GDM1 (cell line): ENCODE measurements around the gene ZNF791.
"Not testable (repeated sequence)": the region's sequence is repeated elsewhere in the genome, so short reads cannot be mapped to it uniquely, and the experiment has no call there.

Experiments
- DNase-seq: peaks from one replicate; lab custom pipeline; 2025; lab: John Stamatoyannopoulos, UW

The ZNF791 gene

DNA sequence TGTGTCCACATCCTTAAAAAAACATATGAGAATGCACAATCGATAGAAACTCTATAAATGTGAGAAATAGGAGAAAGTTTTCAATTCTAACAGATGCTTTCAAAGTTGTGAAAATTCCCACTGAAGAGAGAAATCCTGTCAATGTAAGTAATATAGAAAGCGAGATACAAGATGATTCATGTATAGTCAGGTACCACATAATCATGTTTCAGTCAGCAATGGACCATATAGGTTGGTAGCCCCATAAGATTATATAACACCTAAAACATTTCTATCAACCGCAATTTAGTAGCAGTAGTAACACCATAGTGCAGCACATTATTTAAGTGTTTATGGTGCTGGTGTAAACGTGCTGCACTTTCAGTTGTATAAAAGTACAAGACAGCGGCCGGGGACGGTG, 18.5 kb downstream of the ZNF791 start:
- DNase-seq: no peak

DNA sequence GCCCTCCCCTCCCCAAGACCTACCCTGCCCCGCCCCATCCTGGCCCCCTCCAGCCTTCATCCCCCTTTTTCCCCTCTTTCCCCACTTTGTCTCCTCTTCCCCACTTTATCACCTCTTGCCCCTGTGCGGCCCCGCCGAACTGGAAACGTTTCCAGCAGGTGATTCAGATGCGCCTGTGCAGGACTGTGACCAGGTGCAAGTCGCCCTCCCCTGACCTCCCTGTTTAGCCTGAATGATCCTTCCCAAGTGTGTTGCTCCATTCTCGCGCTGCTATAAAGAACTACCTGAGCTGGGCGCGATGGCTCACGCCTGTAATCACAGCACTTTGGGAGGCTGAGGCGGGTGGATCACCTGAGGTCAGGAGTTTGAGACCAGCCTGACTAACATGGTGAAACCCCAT, 25.9 kb downstream of the ZNF791 start:
- DNase-seq: no peak

DNA sequence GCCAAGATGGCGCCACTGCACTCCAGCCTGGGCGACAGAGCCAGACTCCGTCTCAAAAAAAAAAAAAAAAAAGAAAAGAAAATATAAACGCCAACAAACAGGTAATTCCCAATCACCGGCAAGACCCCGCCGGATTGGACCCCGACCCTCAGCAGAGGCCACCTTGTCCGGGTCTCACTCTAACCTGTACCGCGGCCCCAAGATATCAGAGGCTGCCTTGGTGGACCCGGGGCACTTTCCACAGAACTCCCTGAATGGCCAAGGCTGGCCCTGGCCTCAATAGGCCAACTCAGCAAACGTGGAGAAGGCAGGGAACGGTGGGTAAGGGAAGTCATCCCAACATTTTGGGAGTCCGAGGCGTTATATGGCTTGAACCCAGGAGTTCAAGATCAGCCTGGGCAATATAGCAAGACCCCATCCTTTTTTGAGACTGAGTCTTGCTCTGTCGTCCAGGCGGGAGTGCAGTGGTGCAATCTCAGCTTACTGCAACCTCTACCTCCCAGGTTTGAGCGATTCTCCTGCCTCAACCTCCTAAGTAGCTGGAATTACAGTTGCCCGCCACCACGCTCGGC, 28.0 kb downstream of the ZNF791 start:
- DNase-seq: no peak

DNA sequence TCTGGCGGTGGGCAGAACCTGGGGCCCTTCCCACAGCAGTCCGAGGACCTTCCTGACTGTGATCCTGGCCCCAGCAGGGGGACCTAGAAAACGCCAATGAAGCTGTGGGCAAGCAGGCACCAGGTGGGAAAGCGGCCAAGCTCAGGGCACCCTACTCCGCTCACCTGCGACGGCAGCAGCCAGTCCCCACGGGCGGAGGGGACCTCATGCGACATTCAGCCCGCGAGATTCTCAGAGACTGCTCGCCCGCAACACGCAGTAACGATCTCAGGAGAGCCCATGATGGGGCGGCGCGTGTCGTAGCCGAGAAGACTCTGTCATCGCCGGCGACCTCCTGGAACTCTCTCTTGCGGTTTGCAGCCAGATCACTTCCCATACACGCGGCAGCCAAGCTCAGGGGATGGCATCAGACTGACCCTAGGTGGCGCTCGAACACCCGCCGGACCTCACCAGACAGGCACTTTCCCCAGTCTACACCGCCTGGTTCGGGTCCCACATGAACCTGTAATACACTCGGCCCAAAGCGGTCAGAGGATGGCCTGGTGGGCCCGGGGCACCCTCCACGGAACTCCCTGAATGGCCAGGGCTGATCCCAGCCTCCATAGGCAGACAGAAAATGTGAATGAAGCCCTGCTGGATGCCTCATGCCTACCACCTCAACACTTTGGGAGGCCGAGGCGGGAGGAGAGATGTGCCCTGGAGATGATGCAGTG, 29.3 kb downstream of the ZNF791 start:
- DNase-seq: peak; percentile 80

DNA sequence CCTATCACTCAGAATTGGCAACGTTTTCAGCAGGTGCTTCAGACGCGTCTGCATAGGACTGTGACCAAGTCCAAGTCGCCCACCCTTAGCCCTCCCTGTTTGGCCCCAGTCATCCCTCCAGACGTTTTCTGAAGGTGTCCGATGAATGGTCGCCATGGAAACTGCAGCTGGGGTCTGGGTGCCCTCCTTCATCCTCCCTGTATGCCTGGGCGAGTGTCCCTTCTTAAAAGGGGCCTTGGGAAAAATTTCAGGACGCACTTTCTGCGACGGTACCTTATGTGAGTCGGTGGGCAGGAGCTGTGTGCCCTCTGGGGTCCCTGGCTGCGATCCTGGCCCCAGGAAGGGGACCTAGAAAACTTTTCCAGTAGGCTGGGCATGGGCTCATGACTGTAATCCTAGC, 30.7 kb downstream of the ZNF791 start:
- no peak for DNase-seq

DNA sequence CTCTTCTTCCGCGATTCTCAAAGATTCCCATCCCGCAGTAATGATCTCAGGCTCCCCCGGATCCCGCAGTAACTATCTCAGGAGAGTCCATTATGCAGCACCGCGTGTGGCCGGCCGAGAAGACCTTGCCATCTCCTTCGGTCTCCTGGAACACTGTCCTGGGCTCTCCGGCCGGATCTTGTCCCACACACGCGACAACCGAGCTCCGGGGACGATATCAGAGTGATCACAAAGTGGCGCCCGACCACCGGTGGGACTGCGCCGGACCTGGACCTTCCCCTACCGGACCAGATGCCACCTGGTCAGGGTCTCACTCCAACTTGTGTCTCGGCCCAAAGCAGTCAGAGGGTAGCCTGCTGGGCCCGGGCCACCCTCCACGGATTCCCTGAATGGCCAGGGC, 31.8 kb downstream of the ZNF791 start:
- DNase-seq: no peak

DNA sequence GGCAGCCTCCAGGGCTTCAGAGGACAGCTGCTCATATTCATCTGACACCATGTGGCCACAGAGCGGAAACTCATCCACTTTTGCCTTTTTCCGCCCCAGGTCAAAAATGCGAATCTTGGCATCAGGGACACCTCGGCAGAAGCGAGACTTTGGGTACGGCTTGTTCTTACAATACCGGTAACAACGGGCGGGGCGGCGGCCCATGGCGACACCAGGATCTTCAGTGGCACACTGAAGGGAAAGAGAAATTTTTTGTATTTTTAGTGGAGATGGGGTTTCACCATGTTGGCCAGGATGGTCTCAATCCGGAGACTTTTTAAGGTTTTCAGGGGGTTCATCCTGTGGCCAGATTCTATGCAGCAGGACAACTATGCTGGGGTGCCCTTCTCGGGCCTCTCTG, 33.0 kb downstream of the ZNF791 start:
- not testable (repeated sequence) for DNase-seq

DNA sequence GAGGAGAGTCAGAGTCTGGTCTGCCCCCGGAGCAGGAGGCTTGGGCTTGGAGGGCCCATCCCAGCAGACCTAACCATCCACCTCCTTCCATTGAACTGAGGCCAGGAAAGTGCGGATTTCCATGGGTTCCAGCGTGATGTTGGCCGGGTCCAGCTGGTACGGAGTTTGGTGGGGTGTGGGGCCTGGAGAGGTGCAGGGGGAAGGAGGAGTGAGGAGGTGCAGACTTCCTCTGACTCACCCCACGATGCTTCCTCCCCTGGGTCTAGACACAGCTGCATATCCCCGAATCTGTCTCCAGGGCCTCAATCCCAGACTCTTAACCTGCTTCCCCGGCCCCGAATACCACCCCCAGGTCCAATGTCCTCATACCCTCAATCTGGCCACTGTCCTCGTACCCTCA, 35.8 kb downstream of the ZNF791 start:
- DNase-seq: no peak

DNA sequence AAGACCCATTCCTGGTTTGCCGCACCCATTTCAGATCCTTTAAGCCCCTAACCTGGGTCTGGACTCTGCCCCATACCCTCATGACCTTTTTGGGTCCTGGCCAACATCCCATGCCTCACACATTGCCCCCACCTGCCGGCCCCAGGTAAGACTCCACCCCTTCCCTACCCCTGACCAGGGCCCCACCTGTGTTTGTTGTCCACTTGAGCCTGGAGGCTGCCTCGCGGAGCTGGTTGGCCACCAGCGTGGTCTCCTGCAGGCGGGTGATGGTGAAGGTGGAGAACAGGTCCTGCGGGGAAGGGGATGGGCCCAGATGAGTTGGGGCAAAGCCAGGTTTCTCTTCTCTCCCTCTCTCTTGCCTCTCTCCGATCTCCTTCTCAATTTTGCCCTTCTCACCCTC, 36.3 kb downstream of the ZNF791 start:
- no peak for DNase-seq

DNA sequence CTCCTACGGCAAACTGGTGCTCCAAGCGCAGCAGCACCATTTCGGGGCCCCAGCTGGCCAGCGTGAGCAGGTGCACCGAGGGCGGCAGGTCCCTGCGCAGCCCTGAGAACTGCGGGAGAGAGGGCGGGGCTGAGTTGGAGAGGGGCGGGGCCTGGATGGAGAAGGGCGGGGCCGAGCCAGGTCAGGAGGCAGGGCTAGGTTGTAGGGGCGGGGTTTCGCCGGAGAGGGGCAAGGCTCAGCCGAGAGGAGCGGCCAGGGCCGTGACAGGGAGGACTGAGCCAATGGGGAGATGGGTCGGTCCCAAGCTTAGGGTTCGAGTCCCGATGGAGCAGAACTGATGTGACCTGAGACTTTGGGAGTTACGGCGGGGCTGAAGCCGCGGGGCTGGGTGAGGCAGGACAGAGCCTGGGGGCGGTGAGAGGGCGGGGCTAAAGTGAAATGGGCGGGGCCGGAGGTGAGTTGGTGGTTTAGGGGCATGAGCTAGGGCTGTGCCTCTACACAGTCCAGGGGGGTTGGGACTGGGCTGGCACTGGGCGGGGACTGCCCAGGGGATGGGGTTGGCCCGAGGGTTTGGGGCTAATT, 36.9 kb downstream of the ZNF791 start:
- DNase-seq: no peak

DNA sequence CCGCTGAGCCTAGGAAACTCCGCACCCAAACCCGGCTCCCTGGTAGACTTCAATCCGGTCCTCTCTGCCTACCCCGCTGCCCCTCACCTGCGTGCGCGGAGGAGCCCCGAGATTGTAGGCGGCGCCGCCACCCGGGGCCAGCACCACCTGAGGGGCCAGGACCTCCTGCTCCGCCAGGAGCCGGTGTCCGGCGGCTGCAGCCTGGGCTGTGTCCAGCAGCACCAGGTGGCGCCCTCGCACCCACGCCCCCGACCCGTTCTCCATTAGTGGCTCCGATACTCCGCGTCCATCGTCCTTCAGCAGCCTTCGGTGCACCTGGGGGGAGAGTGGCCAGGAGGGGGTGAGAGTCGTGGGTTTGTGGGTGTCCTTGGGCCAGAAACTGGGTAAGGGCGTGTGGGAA, 37.4 kb downstream of the ZNF791 start:
- DNase-seq: no peak

DNA sequence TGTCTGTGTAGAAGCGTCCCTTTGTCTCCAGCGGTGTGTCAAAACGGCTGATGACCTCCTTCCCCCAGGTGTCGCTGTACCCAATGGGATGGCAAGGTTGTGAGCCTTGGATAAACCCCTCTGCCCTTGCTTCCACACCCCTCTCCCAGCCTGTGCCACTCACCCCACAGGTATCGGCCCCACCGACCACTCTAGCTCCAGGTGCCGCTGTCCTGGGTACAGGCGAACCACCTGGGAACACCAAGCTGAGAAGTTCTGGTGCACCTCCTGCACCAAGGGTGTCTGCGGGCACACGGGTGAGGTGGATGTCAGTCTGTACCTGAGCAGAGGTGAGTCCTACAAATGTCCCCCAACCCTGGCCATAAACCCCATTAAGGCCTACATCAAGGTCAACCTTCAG, 39.2 kb downstream of the ZNF791 start:
- no peak for DNase-seq

DNA sequence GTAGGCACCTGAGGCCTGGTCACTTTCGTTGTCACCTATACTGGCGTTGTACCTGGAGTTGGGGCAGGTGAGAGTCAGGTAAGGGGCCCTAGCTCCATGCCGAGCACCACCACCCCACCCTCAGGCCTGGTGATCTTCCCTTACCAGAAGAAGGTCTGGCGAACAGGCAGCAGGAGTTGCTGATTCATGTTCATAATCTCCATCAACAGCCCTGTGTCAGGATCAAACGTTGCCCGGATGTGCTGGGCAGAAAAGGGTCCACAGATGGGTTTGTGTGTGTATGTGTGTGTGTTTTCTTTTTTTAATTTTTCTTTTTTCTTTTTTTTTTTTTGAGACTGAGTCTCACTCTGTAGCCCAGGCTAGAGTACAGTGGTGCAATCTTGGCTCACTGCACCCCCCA, 41.5 kb downstream of the ZNF791 start:
- no peak for DNase-seq

DNA sequence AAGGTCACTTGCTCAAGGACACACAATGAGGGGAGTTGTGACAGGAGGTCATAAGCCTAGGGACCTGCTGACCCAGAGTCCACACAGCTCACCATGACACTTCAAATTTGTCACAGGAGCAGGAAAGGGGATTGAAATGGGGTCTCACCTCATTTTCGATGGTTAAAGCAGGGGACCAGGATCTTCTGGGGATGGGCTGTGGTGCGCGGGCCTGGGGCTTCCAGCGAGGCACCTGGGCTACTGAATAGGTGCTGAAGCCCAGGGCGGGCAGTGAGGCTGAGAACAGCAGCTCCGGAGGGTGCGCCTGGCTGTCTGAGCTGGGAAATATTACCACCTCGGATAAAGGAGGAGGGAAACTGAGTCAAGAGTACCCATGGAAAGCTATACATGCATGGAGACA, 44.8 kb downstream of the ZNF791 start:
- DNase-seq: no peak

DNA sequence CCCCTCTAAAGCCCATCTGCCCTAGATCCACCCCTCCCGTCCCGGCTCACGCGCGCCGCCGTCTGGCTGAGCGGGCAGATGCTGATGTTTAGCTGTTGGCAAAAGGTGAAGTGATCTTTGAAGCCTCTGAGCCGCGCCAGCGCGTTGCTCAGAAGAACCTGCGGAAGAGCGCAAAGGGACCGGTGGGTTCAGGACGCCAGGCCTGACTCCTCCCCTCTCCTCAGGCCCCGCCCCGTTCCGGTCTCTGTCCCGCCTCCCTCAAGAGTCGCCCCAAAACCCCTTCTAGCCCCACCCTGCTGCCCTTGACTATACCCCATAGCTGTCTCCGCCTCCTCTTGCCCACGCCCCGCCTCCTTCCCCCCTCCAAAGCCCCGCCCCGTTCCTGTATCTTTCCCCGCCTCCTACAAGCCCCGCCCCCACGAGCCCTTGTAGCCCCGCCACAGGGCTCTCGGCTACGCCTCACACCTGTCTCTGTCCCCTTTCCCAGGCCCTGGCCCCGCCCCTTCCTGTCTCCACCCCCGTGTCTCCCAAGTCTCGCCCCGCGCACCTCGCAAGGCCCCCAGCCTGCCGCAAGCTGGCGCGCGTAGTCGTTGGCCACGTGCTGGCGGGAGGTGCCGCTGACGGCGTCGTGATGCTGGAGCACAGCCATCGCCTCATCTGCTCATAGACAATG, 46.3 kb downstream of the ZNF791 start:
- DNase-seq: no peak

DNA sequence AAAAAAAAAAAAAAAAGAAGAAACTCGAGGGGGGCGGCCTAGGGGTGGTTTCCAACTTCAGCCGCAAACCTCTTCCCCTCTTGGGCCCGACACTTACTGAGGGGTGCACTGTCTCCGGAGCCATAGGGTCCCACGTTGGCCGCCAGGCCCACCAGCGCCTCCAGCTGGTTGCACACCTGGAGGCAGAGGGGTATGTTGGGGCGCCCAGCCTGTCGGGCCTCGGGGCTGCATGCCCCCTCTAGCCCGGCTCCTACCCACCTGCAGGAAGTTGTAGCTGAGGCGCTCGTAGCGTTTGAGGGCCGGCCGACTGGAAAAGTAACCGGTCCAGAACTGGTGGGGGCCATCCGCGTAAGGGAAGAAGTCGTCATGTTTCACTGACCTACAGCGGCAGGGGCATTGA, 47.2 kb downstream of the ZNF791 start:
- no peak for DNase-seq

DNA sequence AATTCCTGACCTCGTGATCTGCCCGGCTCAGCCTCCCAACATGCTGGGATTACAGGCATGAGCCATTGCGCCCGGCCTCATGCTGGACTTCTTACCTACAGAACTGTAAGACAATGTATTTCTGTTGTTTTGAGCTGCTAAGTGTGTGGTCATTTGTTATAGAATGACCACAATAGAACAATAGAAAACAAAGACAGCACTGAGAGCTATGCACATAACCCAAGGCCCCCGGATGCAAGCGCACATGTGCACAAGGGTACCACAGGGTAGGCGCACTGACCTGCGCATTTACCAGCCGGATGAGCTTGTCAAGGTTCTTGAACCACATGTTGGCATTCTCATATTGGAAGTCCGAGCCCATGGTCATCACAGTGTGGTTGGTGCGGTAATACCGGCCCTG, 50.3 kb downstream of the ZNF791 start:
- no peak for DNase-seq

DNA sequence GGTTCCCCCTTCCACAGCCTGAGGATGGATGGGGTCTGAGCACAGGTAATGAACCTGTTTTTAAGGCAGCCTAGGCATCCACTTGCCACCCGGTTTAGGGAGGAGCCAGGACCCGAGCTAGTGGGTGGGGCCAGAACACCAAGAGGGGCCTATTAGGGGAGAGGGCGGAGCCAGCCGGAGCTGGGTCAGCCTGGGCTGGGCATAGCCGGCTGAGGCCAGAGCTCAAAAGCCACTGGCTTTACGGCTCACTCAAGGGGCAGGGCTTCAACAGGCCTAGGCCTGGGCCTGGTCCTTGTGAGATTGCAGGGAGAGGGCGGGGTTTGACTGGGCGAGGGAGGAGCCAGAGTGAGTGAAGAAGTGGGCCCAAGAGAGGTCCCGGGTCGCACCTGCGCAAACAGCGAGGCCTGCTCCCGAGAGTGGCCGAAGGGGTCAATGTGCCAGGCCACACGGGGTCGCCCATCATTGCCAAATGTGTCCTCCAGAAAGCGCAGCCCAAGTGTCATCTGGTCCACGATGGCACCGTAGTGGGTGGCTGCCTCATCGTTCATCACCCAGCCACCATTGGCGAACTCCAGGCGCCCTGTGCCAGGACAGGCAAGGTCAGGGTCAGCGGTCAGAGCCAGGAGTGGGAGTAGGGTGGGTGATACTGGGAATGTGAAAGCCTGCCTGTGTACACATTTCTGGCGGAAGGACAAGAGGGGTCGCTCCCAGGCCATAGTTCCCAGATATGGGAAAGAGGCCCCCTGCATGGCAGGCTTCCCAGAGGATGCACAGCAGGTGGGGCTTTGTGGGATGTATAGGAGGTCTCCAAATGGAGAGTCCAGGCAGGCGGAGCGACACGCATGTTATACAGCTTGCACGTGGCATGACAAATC, 53.9 kb downstream of the ZNF791 start:
- DNase-seq: no peak

DNA sequence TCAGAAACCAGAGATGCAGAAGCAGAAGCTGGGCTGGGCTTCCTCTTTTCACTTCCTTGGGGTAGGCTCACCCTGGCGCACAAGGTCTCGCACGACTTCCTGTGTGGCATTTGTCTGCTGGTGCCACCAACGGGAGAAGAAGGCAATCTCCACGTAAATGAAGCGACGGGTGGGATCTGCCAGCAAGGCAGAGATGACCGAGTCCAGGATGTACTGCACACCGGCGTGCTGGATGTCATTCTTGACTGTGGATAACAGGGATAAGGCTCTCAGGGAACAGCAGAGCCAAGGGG, 54.5 kb downstream of the ZNF791 start:
- DNase-seq: peak; percentile 46

DNA sequence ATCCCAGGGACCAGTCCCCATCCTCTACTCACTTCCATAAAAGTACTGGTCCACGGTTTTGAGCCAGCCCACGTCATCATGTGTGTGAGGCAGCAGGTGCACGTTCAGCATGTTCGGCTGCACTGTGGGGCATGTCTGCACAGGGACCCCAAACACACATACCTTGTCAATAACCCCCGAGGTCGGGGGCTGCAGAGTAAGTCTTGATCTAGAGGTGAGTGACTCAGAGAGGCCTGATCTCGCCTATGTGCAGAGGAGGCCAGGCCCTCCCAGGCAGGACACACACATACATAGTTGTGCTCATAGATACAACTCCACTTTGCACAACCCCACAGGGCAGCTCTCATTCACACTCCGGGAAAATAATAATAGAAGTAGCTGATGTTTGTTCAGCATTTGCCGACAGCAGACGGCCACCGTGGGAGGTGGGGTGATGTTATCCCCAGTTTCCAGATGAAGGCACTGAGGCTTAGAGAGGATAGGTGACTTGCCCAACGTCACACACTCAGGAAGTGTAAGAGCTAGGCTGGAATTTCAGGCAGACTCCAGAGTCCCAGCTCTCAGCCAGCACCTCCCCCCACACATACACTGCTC, 55.0 kb downstream of the ZNF791 start:
- DNase-seq: no peak

DNA sequence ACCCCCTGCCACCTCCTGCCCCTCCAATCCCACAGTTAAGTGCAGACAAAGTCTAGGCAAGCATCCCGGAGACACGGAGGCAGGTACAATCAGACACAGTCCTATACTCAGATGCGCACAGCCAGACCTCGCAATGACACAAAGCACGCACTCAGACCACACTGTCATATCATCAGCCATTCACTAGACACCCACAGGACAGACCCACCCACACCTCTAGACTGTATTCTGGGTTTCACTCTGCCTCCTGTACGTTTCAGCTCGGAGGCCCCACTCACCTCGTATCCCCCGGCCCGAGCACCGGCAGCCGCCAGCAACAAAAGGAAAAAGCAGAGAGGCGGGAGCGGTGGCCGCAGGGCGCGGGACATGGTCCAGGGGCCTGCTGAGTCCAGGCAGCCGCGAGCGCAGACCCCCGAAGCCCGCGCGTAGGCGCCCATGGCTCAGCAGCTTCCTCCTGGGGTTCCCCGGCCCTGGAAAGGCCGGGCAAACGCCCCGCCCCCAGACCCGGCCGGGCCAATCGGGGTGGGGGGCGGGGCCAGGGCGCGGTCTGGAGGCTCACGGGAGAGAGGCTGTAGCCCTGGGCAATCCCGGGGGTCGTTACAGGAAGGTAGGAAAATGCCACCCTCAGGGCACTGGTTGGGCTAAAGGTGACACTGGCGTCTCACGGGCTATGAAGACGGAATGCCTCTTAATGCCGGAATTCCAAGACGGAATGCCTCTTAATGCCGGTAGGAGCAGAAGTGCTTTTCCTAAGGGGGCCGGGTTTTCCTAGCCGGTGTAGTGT, 55.7 kb downstream of the ZNF791 start, which contains the start of the genes MAN2B1 and WDR83:
TSS of gene MAN2B1 (minus strand) at position 478 of the 784 bp plus-strand sequence. CDS start at position 437, 41 bp downstream.
TSS of gene WDR83 (plus strand) at position 543 of the 784 bp plus-strand sequence. CDS start 2,984 bp downstream, outside the sequence.
- peak; percentile 65 for DNase-seq
